Thyroid gland (tissue), 4 donors: ENCODE data around the gene MAPK4.

ENCODE experiments used
- POLR2A ChIP-seq, 2 donors: fragments of 450-650 bp; IDR thresholded peaks; one replicate each; pipeline ENCODE4 v1.6.1; 2017; ENCODE audit warnings: antibody characterized with exemption in 2 of 2, mild to moderate bottlenecking in 2 of 2, moderate library complexity in 1 of 2
- TF ChIP-seq, protein P1 (sequence below), 6 experiments: fragments of 200-600 bp in 3 of 6; fragments of 450-650 bp in 3 of 6; sonication (generic) in 3 of 6; IDR thresholded peaks; one replicate each; pipeline ENCODE4 v1.5.1; 2016 to 2019; ENCODE audit warnings: antibody characterized with exemption in 6 of 6, mild to moderate bottlenecking in 2 of 6, inconsistent platforms in 1 of 6, moderate library complexity in 1 of 6

DNA sequence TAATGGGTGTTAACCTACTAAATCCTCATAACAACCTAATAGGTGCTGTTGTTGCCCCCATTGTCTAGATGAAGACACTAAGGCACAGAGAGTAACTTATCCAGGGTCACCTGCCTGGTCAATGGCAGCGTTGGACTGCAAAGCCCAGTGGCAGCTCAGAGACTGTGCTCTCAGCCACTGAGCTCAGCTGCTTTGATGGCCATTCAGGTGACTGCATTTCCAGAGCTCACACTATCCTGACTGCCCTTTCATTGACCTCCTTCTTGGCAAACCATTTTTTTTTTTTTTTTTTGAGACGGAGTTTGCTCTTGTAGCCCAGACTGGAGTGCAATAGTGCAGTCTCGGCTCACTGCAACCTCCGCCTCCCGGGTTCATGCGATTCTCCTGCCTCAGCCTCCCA, 115.2 kb downstream of the MAPK4 start:
- TF ChIP-seq POLR2A (IDR thresholded peaks at IDR 0.05) = no peak
- TF ChIP-seq, protein P1, sequence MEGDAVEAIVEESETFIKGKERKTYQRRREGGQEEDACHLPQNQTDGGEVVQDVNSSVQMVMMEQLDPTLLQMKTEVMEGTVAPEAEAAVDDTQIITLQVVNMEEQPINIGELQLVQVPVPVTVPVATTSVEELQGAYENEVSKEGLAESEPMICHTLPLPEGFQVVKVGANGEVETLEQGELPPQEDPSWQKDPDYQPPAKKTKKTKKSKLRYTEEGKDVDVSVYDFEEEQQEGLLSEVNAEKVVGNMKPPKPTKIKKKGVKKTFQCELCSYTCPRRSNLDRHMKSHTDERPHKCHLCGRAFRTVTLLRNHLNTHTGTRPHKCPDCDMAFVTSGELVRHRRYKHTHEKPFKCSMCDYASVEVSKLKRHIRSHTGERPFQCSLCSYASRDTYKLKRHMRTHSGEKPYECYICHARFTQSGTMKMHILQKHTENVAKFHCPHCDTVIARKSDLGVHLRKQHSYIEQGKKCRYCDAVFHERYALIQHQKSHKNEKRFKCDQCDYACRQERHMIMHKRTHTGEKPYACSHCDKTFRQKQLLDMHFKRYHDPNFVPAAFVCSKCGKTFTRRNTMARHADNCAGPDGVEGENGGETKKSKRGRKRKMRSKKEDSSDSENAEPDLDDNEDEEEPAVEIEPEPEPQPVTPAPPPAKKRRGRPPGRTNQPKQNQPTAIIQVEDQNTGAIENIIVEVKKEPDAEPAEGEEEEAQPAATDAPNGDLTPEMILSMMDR (IDR thresholded peaks at IDR 0.05) = no peak
